ENCODE results near the gene SAGE1.
A peak's percentile ranks its signal among the peaks of the same experiment; 100 is the strongest.
"Not testable (repeated sequence)": the region's sequence is repeated elsewhere in the genome, so short reads cannot be mapped to it uniquely, and the experiment has no call there.

The SAGE1 gene, protein sequence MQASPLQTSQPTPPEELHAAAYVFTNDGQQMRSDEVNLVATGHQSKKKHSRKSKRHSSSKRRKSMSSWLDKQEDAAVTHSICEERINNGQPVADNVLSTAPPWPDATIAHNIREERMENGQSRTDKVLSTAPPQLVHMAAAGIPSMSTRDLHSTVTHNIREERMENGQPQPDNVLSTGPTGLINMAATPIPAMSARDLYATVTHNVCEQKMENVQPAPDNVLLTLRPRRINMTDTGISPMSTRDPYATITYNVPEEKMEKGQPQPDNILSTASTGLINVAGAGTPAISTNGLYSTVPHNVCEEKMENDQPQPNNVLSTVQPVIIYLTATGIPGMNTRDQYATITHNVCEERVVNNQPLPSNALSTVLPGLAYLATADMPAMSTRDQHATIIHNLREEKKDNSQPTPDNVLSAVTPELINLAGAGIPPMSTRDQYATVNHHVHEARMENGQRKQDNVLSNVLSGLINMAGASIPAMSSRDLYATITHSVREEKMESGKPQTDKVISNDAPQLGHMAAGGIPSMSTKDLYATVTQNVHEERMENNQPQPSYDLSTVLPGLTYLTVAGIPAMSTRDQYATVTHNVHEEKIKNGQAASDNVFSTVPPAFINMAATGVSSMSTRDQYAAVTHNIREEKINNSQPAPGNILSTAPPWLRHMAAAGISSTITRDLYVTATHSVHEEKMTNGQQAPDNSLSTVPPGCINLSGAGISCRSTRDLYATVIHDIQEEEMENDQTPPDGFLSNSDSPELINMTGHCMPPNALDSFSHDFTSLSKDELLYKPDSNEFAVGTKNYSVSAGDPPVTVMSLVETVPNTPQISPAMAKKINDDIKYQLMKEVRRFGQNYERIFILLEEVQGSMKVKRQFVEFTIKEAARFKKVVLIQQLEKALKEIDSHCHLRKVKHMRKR

DNA sequence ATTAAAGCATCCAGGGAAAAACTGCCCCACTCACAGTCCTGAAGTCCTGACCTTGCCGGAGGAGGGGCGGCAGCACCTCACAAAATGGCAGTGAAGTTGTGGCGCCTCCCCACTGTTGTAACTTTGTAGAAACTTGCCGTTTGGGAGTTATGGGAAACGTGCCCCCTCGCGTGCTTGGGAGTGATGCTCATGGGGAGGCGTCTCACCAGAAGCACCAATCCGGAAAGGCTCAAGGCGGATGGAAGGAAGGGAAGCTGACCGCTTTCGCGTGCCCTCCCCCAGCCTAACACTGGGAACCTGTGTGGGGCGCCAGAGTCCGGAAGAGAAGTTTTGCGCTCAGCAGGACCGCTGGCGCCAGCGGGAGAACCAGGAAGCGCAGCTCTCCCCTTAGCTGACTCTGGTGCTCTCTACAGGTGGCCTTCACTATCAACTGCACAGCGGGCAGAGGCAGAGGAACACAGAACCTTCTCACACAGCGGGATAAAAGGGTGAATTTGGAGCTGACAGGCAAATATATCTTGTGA is at the start of gene SAGE1, which contains the start of gene CT45A10:
TSS of gene SAGE1 (plus strand) at position 423 of the 524 bp plus-strand sequence. CDS start 2,527 bp downstream, outside the sequence.
TSS of gene CT45A10 (minus strand) at position 151 of the 524 bp plus-strand sequence. CDS start 8,100 bp downstream, outside the sequence.
- no peak for DNase-seq

DNA sequence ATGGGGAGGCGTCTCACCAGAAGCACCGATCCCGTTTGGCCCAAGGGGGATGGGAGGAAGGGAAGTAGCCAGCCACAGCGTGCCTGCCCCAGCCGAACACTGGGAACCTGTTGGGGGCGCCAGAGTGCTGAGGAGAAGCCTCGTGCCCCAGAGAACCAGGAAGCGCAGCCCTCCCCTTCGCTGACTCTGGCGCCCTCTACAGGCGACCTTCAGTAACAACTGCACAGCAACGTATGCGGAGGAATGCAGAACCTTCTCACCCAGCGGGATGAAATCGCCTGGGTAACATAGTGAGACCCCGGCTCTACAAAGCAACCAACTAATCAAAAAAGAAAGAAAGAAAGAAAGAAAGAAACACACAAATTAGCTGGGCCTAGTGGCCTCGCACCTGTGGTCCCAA is 39.1 kb upstream of the SAGE1 start, which contains the start of gene CT45A8:
TSS of gene CT45A8 (minus strand) at position 101 of the 400 bp plus-strand sequence. CDS start 3,755 bp downstream, outside the sequence.
- DNase-seq: not testable (repeated sequence)

DNA sequence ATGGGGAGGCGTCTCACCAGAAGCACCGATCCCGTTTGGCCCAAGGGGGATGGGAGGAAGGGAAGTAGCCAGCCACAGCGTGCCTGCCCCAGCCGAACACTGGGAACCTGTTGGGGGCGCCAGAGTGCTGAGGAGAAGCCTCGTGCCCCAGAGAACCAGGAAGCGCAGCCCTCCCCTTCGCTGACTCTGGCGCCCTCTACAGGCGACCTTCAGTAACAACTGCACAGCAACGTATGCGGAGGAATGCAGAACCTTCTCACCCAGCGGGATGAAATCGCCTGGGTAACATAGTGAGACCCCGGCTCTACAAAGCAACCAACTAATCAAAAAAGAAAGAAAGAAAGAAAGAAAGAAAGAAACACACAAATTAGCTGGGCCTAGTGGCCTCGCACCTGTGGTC is 21.8 kb upstream of the SAGE1 start, which contains the start of gene CT45A9:
TSS of gene CT45A9 (minus strand) at position 101 of the 400 bp plus-strand sequence. CDS start 3,751 bp downstream, outside the sequence.
- DNase-seq: not testable (repeated sequence)

DNA sequence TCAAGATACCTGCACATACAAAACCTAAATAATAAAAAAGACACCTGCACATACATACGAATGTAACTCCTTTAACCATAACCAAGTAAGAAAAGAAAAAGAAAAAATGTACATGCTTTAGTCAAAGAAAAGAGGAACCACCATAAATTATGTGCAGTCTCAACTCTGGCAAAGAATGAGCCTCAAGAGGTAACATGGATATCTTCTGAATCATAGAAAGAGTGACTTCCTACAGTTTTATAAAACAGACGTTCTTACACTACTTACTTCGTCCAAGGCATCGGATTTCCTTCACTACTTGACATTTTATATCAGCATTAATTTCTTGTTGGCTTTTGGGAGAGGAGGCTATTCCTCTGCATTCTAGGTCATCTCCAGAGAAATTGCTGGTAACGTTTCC is 10.8 kb upstream of the SAGE1 start:
- DNase-seq: not testable (repeated sequence)

DNA sequence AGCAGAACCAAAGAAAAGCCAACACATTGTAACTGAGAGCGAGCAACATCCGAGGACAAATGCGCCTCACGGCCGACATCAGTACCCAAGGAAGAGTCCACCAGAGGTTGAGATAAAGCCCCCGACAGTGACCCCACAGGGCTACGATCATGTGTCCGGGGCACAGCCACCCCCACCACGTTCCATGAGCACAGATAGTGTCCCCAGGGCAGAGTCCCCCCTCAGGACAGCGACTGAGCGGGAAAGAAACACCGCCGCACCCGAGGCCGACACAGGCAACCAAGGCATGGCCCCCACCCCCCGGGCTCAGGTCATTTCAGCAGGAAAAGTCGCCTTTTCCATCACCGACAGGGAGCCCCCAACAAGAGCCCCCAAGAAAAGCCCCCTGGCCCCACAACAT is 5.3 kb upstream of the SAGE1 start:
- DNase-seq: not testable (repeated sequence)

DNA sequence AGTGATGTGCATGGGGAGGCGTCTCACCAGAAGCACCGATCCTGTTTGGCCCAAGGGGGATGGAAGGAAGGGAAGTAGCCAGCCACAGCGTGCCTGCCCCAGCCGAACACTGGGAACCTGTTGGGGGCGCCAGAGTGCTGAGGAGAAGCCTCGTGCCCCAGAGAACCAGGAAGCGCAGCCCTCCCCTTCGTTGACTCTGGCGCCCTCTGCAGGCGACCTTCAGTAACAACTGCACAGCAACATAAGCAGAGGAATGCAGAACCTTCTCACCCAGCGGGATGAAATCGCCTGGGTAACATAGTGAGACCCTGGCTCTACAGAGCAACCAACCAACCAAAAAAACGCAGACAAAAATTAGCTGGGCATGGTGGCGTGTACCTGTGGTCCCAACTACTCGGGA is 4.5 kb upstream of the SAGE1 start:
- not testable (repeated sequence) for DNase-seq

DNA sequence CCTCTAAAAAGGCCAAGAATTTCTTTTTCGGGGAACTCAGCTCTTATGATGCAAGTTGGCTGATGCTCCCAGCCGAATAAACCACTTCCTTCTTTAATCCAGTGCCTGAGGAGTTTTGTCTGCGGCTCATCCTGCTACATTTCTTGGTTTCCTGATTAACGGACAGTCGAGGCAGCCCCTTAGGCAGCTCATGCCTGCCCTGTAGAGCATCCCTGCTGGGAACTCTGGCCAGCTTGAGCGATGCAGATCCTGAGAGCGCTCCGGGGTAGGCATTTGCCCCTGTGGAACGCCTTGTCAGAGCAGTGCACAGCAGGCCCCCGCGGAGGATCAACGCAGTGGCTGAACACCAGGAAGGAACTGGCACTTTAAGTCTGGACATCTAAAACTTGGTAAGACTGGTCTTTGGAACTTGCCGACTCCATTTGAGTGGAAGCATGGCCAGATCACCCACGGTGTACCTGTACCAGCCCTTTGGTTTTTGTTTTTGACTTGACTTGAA is 3.4 kb upstream of the SAGE1 start:
- DNase-seq: no peak

DNA sequence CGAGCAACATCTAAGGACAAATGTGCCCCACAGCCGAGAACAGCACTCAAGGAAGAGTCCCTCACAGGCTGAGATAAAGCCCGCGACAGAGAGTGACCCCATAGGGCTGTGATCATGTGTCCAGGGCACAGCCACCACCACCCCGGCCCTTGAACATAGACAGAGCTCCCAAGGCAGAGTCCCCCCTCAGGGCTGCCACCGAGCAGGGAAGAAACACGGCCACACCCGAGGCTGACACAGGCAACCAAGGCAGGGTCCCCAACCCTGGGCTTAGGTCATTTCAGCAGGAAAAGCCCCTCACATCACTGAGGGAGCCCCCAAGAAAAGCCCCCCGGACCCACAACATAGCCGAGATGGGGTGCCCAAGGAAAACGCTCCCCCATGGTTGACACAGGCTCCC is 735 bp upstream of the SAGE1 start:
- DNase-seq: no peak

DNA sequence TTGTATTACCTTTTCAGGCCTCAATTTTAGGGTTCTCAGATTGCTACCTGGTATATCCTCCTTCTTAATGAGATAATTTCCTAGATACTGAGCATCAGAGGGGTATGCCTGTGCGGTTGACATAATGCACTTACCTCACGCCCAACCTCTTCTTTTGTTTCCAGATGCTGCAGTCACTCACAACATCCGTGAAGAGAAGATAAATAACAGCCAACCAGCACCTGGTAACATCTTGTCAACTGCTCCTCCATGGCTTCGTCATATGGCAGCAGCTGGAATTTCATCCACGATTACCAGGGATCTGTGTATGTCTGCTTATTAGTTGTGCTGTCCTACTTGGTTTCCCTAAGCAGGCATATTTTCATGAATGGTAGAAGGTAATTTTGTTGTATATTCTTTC is 16.7 kb downstream of the SAGE1 start:
- no peak for DNase-seq

DNA sequence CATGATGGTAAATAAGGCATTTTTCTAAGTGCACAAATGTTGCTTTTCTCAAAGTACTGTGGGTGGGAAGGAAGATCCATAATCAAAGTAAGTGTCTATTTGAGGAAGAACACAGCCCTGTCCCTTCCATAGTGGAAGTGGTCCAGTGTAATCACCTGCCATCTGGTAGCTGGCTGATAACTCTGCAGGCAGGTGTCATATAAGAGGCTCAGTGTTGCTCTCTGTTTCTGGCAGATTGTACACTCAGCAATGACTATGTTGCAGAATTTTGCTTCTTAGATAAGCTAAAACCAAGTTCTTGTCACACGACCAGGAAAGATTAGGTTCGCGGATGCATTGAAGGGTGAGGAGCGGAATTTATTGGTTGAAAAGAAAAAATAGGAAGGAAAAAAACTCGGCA is 20.9 kb downstream of the SAGE1 start:
- DNase-seq: no peak

DNA sequence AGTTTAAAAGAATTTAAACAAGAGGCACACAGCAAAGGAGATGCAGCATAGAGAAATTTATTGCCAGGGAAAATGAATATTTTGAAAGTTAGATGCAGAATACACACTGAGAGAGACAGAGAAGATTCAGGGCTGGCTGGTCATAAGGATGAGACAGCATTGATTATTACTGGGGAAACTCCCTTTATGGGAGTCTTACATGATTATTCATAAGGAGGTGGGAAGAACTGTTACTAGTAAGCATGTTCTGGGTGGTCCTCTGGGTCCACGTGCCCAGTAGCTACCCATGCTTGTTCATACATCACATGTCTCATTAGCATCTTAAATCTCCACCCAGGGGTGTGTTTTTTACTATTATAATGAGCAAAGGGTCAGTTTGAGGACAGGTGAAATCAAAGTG is 27.0 kb downstream of the SAGE1 start:
- not testable (repeated sequence) for DNase-seq

DNA sequence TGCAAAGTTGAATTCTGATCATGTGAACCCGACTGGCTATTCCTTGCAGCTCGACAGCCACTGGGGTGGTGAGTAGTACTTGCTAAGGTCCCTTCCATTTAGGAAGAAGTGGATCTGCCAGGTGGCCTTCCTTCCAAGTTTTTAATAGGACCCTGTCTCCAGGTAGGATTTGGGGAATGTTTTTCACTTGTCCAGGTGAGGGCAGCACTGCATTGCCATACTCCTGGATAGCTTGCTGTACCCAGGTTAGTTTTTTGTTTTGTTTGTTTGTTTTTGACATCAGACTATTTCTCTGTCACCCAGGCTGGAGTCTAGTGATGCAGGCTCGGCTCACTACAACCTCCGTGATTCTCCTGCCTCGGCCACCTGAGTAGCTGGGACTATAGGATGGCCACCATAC is 29.8 kb downstream of the SAGE1 start:
- no peak for DNase-seq

DNA sequence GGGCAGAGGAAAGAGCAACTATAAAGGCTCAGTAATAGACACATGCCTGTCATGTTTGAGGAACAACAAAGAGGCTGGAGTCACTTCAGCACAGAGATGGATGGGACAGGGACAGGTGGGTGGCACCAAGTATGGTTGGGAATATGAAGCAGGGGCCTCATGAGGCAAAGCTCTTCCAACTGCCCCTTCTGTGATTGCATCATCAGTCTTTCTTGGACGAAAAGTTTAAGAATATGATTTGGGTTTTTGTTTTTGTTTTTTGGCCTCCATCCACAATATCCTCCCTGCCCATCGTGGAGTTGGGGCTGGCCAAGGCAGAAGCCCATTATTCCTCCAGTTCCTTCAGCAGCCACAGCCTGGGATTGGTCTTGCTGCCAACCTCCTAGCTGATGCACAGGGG is 34.4 kb downstream of the SAGE1 start:
- no peak for DNase-seq

DNA sequence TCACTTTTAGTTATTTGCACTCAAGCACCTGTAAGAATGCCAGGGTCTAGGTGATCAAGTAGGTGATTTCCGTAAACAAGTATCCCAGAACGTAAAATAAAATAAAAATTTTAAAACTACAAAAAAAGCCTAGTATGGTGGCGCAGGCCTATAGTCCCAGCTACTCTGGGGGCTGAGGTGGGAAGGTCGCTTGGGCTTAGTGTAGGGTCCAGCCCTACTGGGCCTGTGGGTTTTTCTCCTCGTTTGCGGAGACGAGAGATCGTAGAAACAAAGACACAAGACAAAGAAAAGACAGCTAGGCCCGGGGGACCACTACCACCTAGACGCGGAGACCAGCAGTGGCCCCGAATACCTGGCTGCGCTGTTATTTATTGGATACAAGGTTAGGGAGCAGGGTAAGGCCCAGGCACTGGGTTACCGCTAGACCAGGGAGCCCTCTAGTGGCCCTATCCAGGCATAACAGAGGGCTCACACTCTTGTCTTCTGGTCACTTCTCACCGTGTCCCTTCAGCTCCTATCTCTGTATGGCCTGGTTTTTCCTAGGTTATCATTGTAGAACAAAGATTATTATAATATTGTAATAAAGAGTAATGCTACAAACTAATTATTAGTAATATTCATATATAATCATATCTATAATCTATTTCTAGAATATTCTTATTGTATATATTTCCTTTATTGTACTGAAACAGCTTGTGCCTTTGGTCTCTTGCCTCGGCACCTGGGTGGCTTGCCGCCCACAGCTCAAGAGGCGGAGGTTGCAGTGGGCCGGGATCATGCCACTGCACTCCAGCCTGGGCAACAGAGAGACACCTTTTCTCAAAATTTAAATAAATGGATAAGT is 38.4 kb downstream of the SAGE1 start:
- DNase-seq: peak; percentile 23

DNA sequence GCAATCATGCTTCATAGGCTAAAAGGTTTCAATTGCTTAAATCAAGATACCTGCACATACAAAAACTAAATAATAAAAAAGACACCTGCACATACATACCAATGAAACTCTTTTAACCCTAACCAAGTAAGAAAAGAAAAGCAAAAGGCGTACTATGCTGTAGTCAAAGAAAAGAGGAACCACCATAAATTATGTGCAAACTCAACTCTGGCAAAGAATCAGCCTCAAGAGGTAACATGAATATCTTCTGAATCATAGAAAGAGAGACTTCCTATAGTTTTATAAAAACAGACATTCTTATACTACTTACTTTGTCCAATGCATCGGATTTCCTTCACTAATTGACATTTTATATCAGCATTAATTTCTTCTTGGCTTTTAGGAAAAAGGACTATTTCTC is 51.0 kb downstream of the SAGE1 start:
- DNase-seq: no peak

DNA sequence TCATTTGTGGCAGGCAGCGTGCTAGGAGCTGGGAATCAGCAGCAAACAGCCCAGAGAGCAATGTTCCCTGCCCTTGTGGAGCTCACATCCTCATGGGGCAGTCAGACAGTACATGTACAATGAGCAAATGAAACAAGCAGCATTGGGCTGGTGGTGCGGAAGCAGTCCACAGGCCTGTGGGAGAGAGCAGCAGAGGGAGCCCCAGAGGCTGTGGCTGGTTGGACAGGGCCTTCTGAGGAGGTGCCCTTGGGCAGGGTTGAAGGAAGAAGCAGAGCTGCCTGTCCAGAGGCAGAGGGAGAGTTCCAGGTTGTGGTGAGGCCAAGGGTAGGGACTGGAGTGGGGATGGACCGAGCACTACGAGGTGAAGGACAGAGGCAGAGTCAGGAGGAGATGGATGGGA is 57.8 kb downstream of the SAGE1 start:
- no peak for DNase-seq

All from CD4-positive, alpha-beta T cell treated with Interleukin-17A for 1 hour (primary cell).